ENCODE results near the gene FBXO34. TPM values are rescaled to one million over a fixed set of nuclear protein-coding genes. Genes with fewer than 3 reads are reported as not detected.
"Not testable (repeated sequence)": the region's sequence is repeated elsewhere in the genome, so short reads cannot be mapped to it uniquely, and the experiment has no call there.

FBXO34 gene
- total RNA-seq, 2 experiments from 2014 or later = 18.6 to 22.1 TPM

- Mint-ChIP-seq H3K4me3 (no peak overlapping the region), H3K9me3 (ENCODE audit: low read depth) (no peaks in the 10 kb centered on the region), H3K4me1 (peaks cover 22% of the 10 kb centered on the region), H3K27me3 (no peaks in the 10 kb centered on the region), H3K27ac (no peak overlapping the region), H3K36me3 (peaks cover 13% of the 10 kb centered on the region)
- ATAC-seq = no peak
- CTCF ChIA-PET = interaction anchor here (1.3 to 8.1 kb wide), 2 partner anchors 10 to 25 kb away, joined by 3 to 69 read pairs; no protein-coding TSS in a partner anchor
- no peak for DNase-seq
Observed at GRCh38 chr14:55327179-55327578, 56.0 kb downstream of the FBXO34 start.

GRCh38 chr14:55328317-55328716 is 57.1 kb downstream of the FBXO34 start:
- Mint-ChIP-seq H3K9me3 (ENCODE audit: low read depth) (no peaks in the 10 kb centered on the region), H3K36me3 (peaks cover 14% of the 10 kb centered on the region), H3K4me3 (no peak overlapping the region), H3K27ac (no peak overlapping the region), H3K4me1 (peaks cover 32% of the 10 kb centered on the region), H3K27me3 (no peaks in the 10 kb centered on the region)
- DNase-seq (no peak), ATAC-seq (no peak)
- CTCF ChIA-PET = interaction anchor here (0.6 to 8.1 kb wide), 4 partner anchors 9 to 823 kb away, joined by 3 to 69 read pairs (median 4); no protein-coding TSS in a partner anchor

GRCh38 chr14:55329999-55330710 is 58.9 kb downstream of the FBXO34 start:
- DNase-seq = no peak
- CTCF ChIA-PET = interaction anchor here (8.1 kb wide), 1 partner anchor 22 kb away, joined by 69 read pairs; no protein-coding TSS in a partner anchor
- no peaks in the 10 kb centered on the region for H3K9me3 Mint-ChIP-seq (ENCODE audit: low read depth)
- H3K36me3 Mint-ChIP-seq = peaks cover 7% of the 10 kb centered on the region
- peak overlapping the region; percentile 47 for H3K27ac Mint-ChIP-seq
- ATAC-seq = no peak
- H3K4me3 Mint-ChIP-seq = no peak overlapping the region
- H3K27me3 Mint-ChIP-seq = no peaks in the 10 kb centered on the region
- H3K4me1 Mint-ChIP-seq = peaks cover 50% of the 10 kb centered on the region

- peaks cover 62% of the 10 kb centered on the region for H3K4me1 Mint-ChIP-seq
- peak overlapping the region; percentile 91 for H3K27ac Mint-ChIP-seq
- ATAC-seq = peak; percentile 52
- CTCF ChIA-PET = interaction anchor here (0.6 to 8.1 kb wide), 7 partner anchors 16 to 306 kb away, joined by 3 to 69 read pairs (median 3); partner anchors contain the start of genes FBXO34, SOCS4 and WDHD1
- DNase-seq = peak; percentile 68
- no peaks in the 10 kb centered on the region for H3K9me3 Mint-ChIP-seq (ENCODE audit: low read depth)
- H3K4me3 Mint-ChIP-seq = peak overlapping the region; percentile 76
- H3K27me3 Mint-ChIP-seq = no peaks in the 10 kb centered on the region
- H3K36me3 Mint-ChIP-seq = peaks cover 5% of the 10 kb centered on the region
Observed at GRCh38 chr14:55332654-55333570, 61.7 kb downstream of the FBXO34 start.

- Mint-ChIP-seq H3K9me3 (ENCODE audit: low read depth) (no peaks in the 10 kb centered on the region), H3K36me3 (peaks cover 4% of the 10 kb centered on the region), H3K4me1 (peaks cover 69% of the 10 kb centered on the region), H3K27ac (peak overlapping the region; percentile 91), H3K27me3 (no peaks in the 10 kb centered on the region), H3K4me3 (peak overlapping the region; percentile 76)
- ATAC-seq = peak; percentile 37
- DNase-seq = no peak
- CTCF ChIA-PET = interaction anchor here (1.2 to 8.1 kb wide), 7 partner anchors 17 to 307 kb away, joined by 3 to 69 read pairs (median 3); partner anchors contain the start of genes FBXO34, SOCS4 and WDHD1
Observed at GRCh38 chr14:55333711-55334485, 62.7 kb downstream of the FBXO34 start.

- ATAC-seq (peak; percentile 25), DNase-seq (peak; percentile 54)
Observed at GRCh38 chr14:55336162-55336561, 64.9 kb downstream of the FBXO34 start.

GRCh38 chr14:55336691-55337090 is 65.5 kb downstream of the FBXO34 start:
- Mint-ChIP-seq H3K27me3 (no peaks in the 10 kb centered on the region), H3K4me1 (peaks cover 82% of the 10 kb centered on the region), H3K4me3 (no peak overlapping the region), H3K27ac (peak overlapping the region; percentile 91), H3K36me3 (peaks cover 5% of the 10 kb centered on the region), H3K9me3 (ENCODE audit: low read depth) (no peaks in the 10 kb centered on the region)
- DNase-seq (peak; percentile 50), ATAC-seq (peak; percentile 20)
- CTCF ChIA-PET = interaction anchor here (0.7 to 2.0 kb wide), 6 partner anchors 9 to 87 kb away, joined by 3 to 5 read pairs (median 3); partner anchors contain the start of gene FBXO34

More at GRCh38 chr14:55336162-55336561, 64.9 kb downstream of the FBXO34 start:
- Mint-ChIP-seq H3K27ac (peak overlapping the region; percentile 75), H3K4me1 (peaks cover 81% of the 10 kb centered on the region), H3K4me3 (no peak overlapping the region), H3K36me3 (peaks cover 5% of the 10 kb centered on the region), H3K9me3 (ENCODE audit: low read depth) (no peaks in the 10 kb centered on the region), H3K27me3 (no peaks in the 10 kb centered on the region)
- CTCF ChIA-PET = interaction anchor here (0.9 to 1.6 kb wide), 4 partner anchors 8 to 65 kb away, joined by 3 to 5 read pairs (median 3); partner anchors contain the start of gene FBXO34

- no peak for DNase-seq
- Mint-ChIP-seq H3K4me3 (no peak overlapping the region), H3K36me3 (peaks cover 4% of the 10 kb centered on the region), H3K27me3 (no peaks in the 10 kb centered on the region), H3K9me3 (ENCODE audit: low read depth) (no peaks in the 10 kb centered on the region), H3K4me1 (peaks cover 56% of the 10 kb centered on the region), H3K27ac (no peak overlapping the region)
- CTCF ChIA-PET = interaction anchor here (1.2 kb wide), 1 partner anchor 15 kb away, joined by 4 read pairs; no protein-coding TSS in a partner anchor
- no peak for ATAC-seq
Observed at GRCh38 chr14:55339770-55340169, 68.5 kb downstream of the FBXO34 start.

- no peak overlapping the region for H3K4me3 Mint-ChIP-seq
- CTCF ChIA-PET = interaction anchor here (1.2 kb wide), 1 partner anchor 14 kb away, joined by 4 read pairs; no protein-coding TSS in a partner anchor
- DNase-seq (no peak), ATAC-seq (no peak)
- H3K27me3 Mint-ChIP-seq = no peaks in the 10 kb centered on the region
- no peak overlapping the region for H3K27ac Mint-ChIP-seq
- no peaks in the 10 kb centered on the region for H3K9me3 Mint-ChIP-seq (ENCODE audit: low read depth)
- peaks cover 4% of the 10 kb centered on the region for H3K36me3 Mint-ChIP-seq
- peaks cover 50% of the 10 kb centered on the region for H3K4me1 Mint-ChIP-seq
Observed at GRCh38 chr14:55340482-55340881, 69.3 kb downstream of the FBXO34 start.

- Mint-ChIP-seq H3K27ac (no peak overlapping the region), H3K9me3 (ENCODE audit: low read depth) (no peaks in the 10 kb centered on the region), H3K4me1 (peaks cover 42% of the 10 kb centered on the region), H3K4me3 (no peak overlapping the region), H3K27me3 (no peaks in the 10 kb centered on the region), H3K36me3 (peaks cover 4% of the 10 kb centered on the region)
- ATAC-seq = no peak
- no peak for DNase-seq
- CTCF ChIA-PET = no interaction called here
Observed at GRCh38 chr14:55341781-55342180, 70.6 kb downstream of the FBXO34 start.

GRCh38 chr14:55344582-55345163 is 73.5 kb downstream of the FBXO34 start:
- H3K27me3 Mint-ChIP-seq; H3K27ac Mint-ChIP-seq; ATAC-seq; H3K36me3 Mint-ChIP-seq; H3K9me3 Mint-ChIP-seq (ENCODE audit: low read depth); DNase-seq; H3K4me3 Mint-ChIP-seq: not testable (repeated sequence)
- CTCF ChIA-PET = interaction anchor here (2.2 kb wide), 1 partner anchor 10 kb away, joined by 10 read pairs; no protein-coding TSS in a partner anchor
- peaks cover 30% of the 10 kb centered on the region for H3K4me1 Mint-ChIP-seq

GRCh38 chr14:55347040-55347439 is 75.8 kb downstream of the FBXO34 start:
- ATAC-seq = no peak
- H3K9me3 Mint-ChIP-seq (ENCODE audit: low read depth) = no peaks in the 10 kb centered on the region
- no peak for DNase-seq
- H3K27ac Mint-ChIP-seq = no peak overlapping the region
- H3K36me3 Mint-ChIP-seq = peaks cover 13% of the 10 kb centered on the region
- H3K4me3 Mint-ChIP-seq = no peak overlapping the region
- CTCF ChIA-PET = interaction anchor here (1.3 to 11.7 kb wide), 4 partner anchors 7 to 296 kb away, joined by 3 to 69 read pairs (median 7); partner anchors contain the start of gene MAPK1IP1L
- H3K4me1 Mint-ChIP-seq = peaks cover 14% of the 10 kb centered on the region
- no peaks in the 10 kb centered on the region for H3K27me3 Mint-ChIP-seq
